ENCODE results near the gene MNAT1.
"Not testable (repeated sequence)": the region's sequence is repeated elsewhere in the genome, so short reads cannot be mapped to it uniquely, and the experiment has no call there.

The MNAT1 gene

GRCh38 chr14:60723116-60723906, 11.2 kb upstream of the MNAT1 start:
- peak; percentile 79 for DNase-seq (ENCODE audit: low spot score)
- peaks cover 26% of the 10 kb centered on the region for H3K36me3 ChIP-seq (ENCODE audit: low read depth)
- peak; percentile 22 for ATAC-seq (ENCODE audit: low read depth)

GRCh38 chr14:60723907-60724618, 10.5 kb upstream of the MNAT1 start, which contains the start of gene SIX4:
TSS of gene SIX4 (minus strand) at chr14:60724351. CDS start at chr14:60724074, 277 bp downstream.
- TF ChIP-seq CTCF (IDR thresholded peaks at IDR 0.05; ENCODE audit: poor library complexity, severe bottlenecking) = no peak
- Histone ChIP-seq H3K36me3 (ENCODE audit: low read depth) (peaks cover 18% of the 10 kb centered on the region), H3K4me1 (ENCODE audit: insufficient read depth, poor library complexity, severe bottlenecking) (peaks cover 4% of the 10 kb centered on the region), H3K27me3 (ENCODE audit: insufficient read depth, poor library complexity, severe bottlenecking) (no peaks in the 10 kb centered on the region), H3K4me3 (ENCODE audit: severe bottlenecking) (peak within 1 kb of the TSS; percentile 93), H3K27ac (ENCODE audit: poor library complexity, severe bottlenecking) (peak within 1 kb of the TSS; percentile 82), H3K9me3 (ENCODE audit: severe bottlenecking) (no peaks in the 10 kb centered on the region)
- ATAC-seq (ENCODE audit: low read depth) (peak; percentile 86), DNase-seq (ENCODE audit: low spot score) (peak; percentile 96)

More at GRCh38 chr14:60723116-60723906, 11.2 kb upstream of the MNAT1 start:
- Histone ChIP-seq H3K27ac (ENCODE audit: poor library complexity, severe bottlenecking) (peak overlapping the region; percentile 82), H3K27me3 (ENCODE audit: insufficient read depth, poor library complexity, severe bottlenecking) (no peaks in the 10 kb centered on the region), H3K9me3 (ENCODE audit: severe bottlenecking) (no peaks in the 10 kb centered on the region), H3K4me1 (ENCODE audit: insufficient read depth, poor library complexity, severe bottlenecking) (peaks cover 4% of the 10 kb centered on the region), H3K4me3 (ENCODE audit: severe bottlenecking) (peak overlapping the region; percentile 93)
- TF ChIP-seq CTCF (IDR thresholded peaks at IDR 0.05; ENCODE audit: poor library complexity, severe bottlenecking) = no peak

GRCh38 chr14:60731291-60731690, 3.3 kb upstream of the MNAT1 start:
- not testable (repeated sequence) for DNase-seq (ENCODE audit: low spot score); H3K27ac ChIP-seq (ENCODE audit: poor library complexity, severe bottlenecking); ATAC-seq (ENCODE audit: low read depth); H3K9me3 ChIP-seq (ENCODE audit: severe bottlenecking); H3K4me1 ChIP-seq (ENCODE audit: insufficient read depth, poor library complexity, severe bottlenecking); H3K27me3 ChIP-seq (ENCODE audit: insufficient read depth, poor library complexity, severe bottlenecking); H3K4me3 ChIP-seq (ENCODE audit: severe bottlenecking); H3K36me3 ChIP-seq (ENCODE audit: low read depth)

GRCh38 chr14:60732840-60733483, 1.6 kb upstream of the MNAT1 start:
- Histone ChIP-seq H3K4me3 (ENCODE audit: severe bottlenecking) (no peak overlapping the region), H3K27ac (ENCODE audit: poor library complexity, severe bottlenecking) (no peak overlapping the region), H3K27me3 (ENCODE audit: insufficient read depth, poor library complexity, severe bottlenecking) (no peaks in the 10 kb centered on the region), H3K36me3 (ENCODE audit: low read depth) (no peaks in the 10 kb centered on the region; the same call in 1 of the 2 replicates), H3K4me1 (ENCODE audit: insufficient read depth, poor library complexity, severe bottlenecking) (peaks cover 12% of the 10 kb centered on the region), H3K9me3 (ENCODE audit: severe bottlenecking) (no peaks in the 10 kb centered on the region)
- ATAC-seq (ENCODE audit: low read depth) (no peak), DNase-seq (ENCODE audit: low spot score) (no peak)
- TF ChIP-seq CTCF (IDR thresholded peaks at IDR 0.05; ENCODE audit: poor library complexity, severe bottlenecking) = no peak

GRCh38 chr14:60735416-60735815, 855 bp downstream of the MNAT1 start:
- Histone ChIP-seq H3K4me1 (ENCODE audit: insufficient read depth, poor library complexity, severe bottlenecking) (peaks cover 12% of the 10 kb centered on the region), H3K36me3 (ENCODE audit: low read depth) (no peaks in the 10 kb centered on the region; the same call in 1 of the 2 replicates), H3K9me3 (ENCODE audit: severe bottlenecking) (no peaks in the 10 kb centered on the region), H3K27ac (ENCODE audit: poor library complexity, severe bottlenecking) (peak overlapping the region; percentile 37), H3K4me3 (ENCODE audit: severe bottlenecking) (peak overlapping the region; percentile 74), H3K27me3 (ENCODE audit: insufficient read depth, poor library complexity, severe bottlenecking) (no peaks in the 10 kb centered on the region)
- ATAC-seq (ENCODE audit: low read depth) = 0 out of 3 replicates have a peak, but pooled peaks have one; percentile 2
- TF ChIP-seq CTCF (IDR thresholded peaks at IDR 0.05; ENCODE audit: poor library complexity, severe bottlenecking) = no peak
- no peak for DNase-seq (ENCODE audit: low spot score)

All from RWPE2 (cell line).